Caco-2 (cell line): Measurements from ENCODE around the gene FBLN1. TPM values are rescaled to one million over a fixed set of nuclear protein-coding genes. Genes with fewer than 3 reads are reported as not detected.

Source experiments
- BruUV-seq: library from RNA; stranded (reverse); fragments of 400-500 nt; replicated peaks from 2 replicates; lab custom pipeline; 2021; lab: Mats Ljungman, UMichigan
- CTCF ChIA-PET: fragments of 300-600 bp; sonication (Branson Sonifier 250); formaldehyde crosslinking; loops from one replicate; lab custom pipeline; 2022; ENCODE audit warnings: antibody characterized with exemption; lab: Charles Lee
- POLR2A ChIA-PET: fragments of 300-600 bp; sonication (Branson Sonifier 250); formaldehyde crosslinking; loops from one replicate; lab custom pipeline; 2022; ENCODE audit warnings: antibody characterized with exemption; lab: Charles Lee
- DNase-seq, 2 experiments: peaks; one replicate each; pipeline versions ENCODE4 v3.0.0 to v3.0.0-alpha.2; 2020 to 2022
- H3K27me3 ChIP-seq: replicated peaks from 2 replicates; pipeline ENCODE4 v1.6.0; 2011; ENCODE audit warnings: low read length; ENCODE audit not compliant: control insufficient read depth, insufficient read depth
- H3K36me3 ChIP-seq: 2 replicates; pipeline ENCODE4 v1.5.1; 2011; ENCODE audit warnings: low read length; ENCODE audit not compliant: control insufficient read depth, insufficient read depth
- H3K4me1 ChIP-seq: fragments of 250-450 bp; sonication (Bioruptor Pico); 2 replicates; pipeline ENCODE4 v1.5.1; 2020; ENCODE audit warnings: mild to moderate bottlenecking
- H3K4me3 ChIP-seq: 2 replicates; pipeline ENCODE4 v1.5.1; 2011; ENCODE audit warnings: low read depth, mild to moderate bottlenecking, control low read depth, low read length
- H3K9me3 ChIP-seq: fragments of 250-450 bp; sonication (Bioruptor Pico); 2 replicates; pipeline ENCODE4 v1.5.1; 2020; ENCODE audit warnings: mild to moderate bottlenecking, moderate library complexity
- H3K27ac Mint-ChIP-seq: one replicate; pipeline ENCODE4 v1.8.0; 2022; ENCODE audit warnings: mixed read lengths; ENCODE audit not compliant: unreplicated experiment
- H3K27me3 Mint-ChIP-seq: one replicate; pipeline ENCODE4 v1.8.0; 2022; ENCODE audit warnings: mixed read lengths; ENCODE audit not compliant: insufficient read depth, unreplicated experiment
- H3K36me3 Mint-ChIP-seq: one replicate; pipeline ENCODE4 v1.8.0; 2022; ENCODE audit warnings: mild to moderate bottlenecking, mixed read lengths; ENCODE audit not compliant: insufficient read depth, unreplicated experiment
- H3K4me1 Mint-ChIP-seq: one replicate; pipeline ENCODE4 v1.8.0; 2022; ENCODE audit warnings: low read depth, mixed read lengths; ENCODE audit not compliant: unreplicated experiment
- H3K4me3 Mint-ChIP-seq: one replicate; pipeline ENCODE4 v1.8.0; 2022; ENCODE audit warnings: mild to moderate bottlenecking, moderate library complexity, mixed read lengths; ENCODE audit not compliant: unreplicated experiment
- H3K9me3 Mint-ChIP-seq: one replicate; pipeline ENCODE4 v1.8.0; 2022; ENCODE audit warnings: mixed read lengths; ENCODE audit not compliant: unreplicated experiment
- intact Hi-C: fragments of 100-400 bp; cut with micrococcal nuclease; formaldehyde crosslinking; loops from one replicate; pipeline ENCODE4 v1.10.0; 2022; ENCODE audit not compliant: unreplicated experiment
- total RNA-seq: library from RNA; stranded (reverse); gene quantifications from 2 replicates; pipeline ENCODE4 v1.2.3, GENCODE V29; 2022
- TF ChIP-seq, protein P1 (sequence below), 2 experiments: fragments of 200-600 bp in 1 of 2; IDR thresholded peaks; 1 replicate in 1 of 2; 2 replicates in 1 of 2; pipeline versions ENCODE4 v1.5.1 to v1.8.0; 2011 to 2022; ENCODE audit warnings: antibody characterized with exemption in 1 of 2, control low read depth in 1 of 2, inconsistent platforms in 1 of 2, low read depth in 1 of 2, low read length in 1 of 2, mild to moderate bottlenecking in 1 of 2, moderate library complexity in 1 of 2; ENCODE audit not compliant: insufficient read depth in 1 of 2, severe bottlenecking in 1 of 2, unreplicated experiment in 1 of 2

The FBLN1 gene
- total RNA-seq, 1 experiment from 2014 or later = 519 TPM

DNA sequence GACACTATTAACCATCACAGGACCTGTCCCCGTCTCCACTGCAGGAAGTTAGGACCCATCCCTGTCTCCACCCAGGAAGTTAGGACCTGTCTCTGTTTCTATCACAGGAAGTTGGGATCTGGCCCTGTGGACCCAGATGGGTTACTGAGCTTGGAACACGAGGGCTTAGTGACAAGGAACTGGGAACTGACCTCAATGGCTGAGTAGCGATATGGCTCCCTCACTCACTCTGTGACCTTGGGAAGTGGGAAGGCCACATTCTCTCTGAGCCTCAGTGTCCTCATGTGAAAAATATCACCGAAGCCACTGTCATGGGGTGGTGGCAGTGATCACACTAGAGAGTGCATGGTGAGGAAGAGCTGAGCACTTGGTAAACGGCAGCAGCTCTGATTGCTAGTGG, 59.4 kb downstream of the FBLN1 start:
- CTCF ChIA-PET = no interaction called here
- H3K27me3 ChIP-seq = no peaks in the 10 kb centered on the region
- peaks cover 5% of the 10 kb centered on the region; the same call in 1 of the 2 replicates for H3K36me3 ChIP-seq
- BruUV-seq = no TSS peak
- intact Hi-C loops = no loop called here
- Mint-ChIP-seq H3K27ac (no peak overlapping the region), H3K9me3 (peaks cover 20% of the 10 kb centered on the region), H3K4me3 (no peak overlapping the region), H3K27me3 (no peaks in the 10 kb centered on the region), H3K36me3 (peaks cover 83% of the 10 kb centered on the region), H3K4me1 (no peaks in the 10 kb centered on the region)
- POLR2A ChIA-PET = no interaction called here
- DNase-seq = no peak
- TF ChIP-seq, protein P1, sequence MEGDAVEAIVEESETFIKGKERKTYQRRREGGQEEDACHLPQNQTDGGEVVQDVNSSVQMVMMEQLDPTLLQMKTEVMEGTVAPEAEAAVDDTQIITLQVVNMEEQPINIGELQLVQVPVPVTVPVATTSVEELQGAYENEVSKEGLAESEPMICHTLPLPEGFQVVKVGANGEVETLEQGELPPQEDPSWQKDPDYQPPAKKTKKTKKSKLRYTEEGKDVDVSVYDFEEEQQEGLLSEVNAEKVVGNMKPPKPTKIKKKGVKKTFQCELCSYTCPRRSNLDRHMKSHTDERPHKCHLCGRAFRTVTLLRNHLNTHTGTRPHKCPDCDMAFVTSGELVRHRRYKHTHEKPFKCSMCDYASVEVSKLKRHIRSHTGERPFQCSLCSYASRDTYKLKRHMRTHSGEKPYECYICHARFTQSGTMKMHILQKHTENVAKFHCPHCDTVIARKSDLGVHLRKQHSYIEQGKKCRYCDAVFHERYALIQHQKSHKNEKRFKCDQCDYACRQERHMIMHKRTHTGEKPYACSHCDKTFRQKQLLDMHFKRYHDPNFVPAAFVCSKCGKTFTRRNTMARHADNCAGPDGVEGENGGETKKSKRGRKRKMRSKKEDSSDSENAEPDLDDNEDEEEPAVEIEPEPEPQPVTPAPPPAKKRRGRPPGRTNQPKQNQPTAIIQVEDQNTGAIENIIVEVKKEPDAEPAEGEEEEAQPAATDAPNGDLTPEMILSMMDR (IDR thresholded peaks at IDR 0.05; ENCODE audit: insufficient read depth in 1 of 2, low read depth in 1 of 2, low read length in 1 of 2, severe bottlenecking in 1 of 2, unreplicated experiment in 1 of 2) = no peak
- H3K4me3 ChIP-seq = no peak overlapping the region
- H3K4me1 ChIP-seq = no peaks in the 10 kb centered on the region
- H3K9me3 ChIP-seq = 0 out of 2 replicates have a peak, but pooled peaks cover 6% of the 10 kb centered on the region

DNA sequence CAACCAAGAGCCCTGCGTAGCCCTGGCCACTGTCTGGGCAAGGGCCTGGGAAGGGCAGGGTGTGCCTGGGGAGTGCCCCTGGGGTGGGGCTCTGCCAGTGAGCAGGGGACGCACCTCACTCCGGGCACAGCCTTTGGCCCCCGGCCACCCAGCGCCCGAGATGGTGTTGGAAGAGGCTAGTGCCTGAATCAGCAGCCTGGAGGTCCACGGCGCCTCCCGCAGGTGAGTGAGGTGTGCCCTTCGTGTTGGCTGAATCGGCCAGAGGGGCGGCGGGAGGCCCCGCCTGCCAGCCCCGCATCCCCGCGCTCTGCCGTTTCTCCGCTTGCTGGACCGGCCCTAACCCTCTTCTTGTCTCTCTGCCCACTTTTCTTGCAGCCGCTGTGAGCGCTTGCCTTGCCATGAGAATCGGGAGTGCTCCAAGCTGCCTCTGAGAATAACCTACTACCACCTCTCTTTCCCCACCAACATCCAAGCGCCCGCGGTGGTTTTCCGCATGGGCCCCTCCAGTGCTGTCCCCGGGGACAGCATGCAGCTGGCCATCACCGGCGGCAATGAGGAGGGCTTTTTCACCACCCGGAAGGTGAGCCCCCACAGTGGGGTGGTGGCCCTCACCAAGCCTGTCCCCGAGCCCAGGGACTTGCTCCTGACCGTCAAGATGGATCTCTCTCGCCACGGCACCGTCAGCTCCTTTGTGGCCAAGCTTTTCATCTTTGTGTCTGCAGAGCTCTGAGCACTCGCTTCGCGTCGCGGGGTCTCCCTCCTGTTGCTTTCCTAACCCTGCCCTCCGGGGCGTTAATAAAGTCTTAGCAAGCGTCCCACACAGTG, 60.1 kb downstream of the FBLN1 start:
- Histone ChIP-seq H3K9me3 (0 out of 2 replicates have a peak, but pooled peaks cover 6% of the 10 kb centered on the region), H3K27me3 (no peaks in the 10 kb centered on the region), H3K36me3 (peaks cover 5% of the 10 kb centered on the region; the same call in 1 of the 2 replicates), H3K4me1 (no peaks in the 10 kb centered on the region), H3K4me3 (no peak overlapping the region)
- no peaks in the 10 kb centered on the region for H3K27me3 Mint-ChIP-seq
- TF ChIP-seq, protein P1 (IDR thresholded peaks at IDR 0.05; ENCODE audit: insufficient read depth in 1 of 2, low read depth in 1 of 2, low read length in 1 of 2, severe bottlenecking in 1 of 2, unreplicated experiment in 1 of 2) = no peak
- CTCF ChIA-PET = interaction anchor here (0.6 to 0.7 kb wide), 2 partner anchors 443 to 444 kb away, joined by 3 to 4 read pairs; no protein-coding TSS in a partner anchor
- H3K4me1 Mint-ChIP-seq = no peaks in the 10 kb centered on the region
- peaks cover 14% of the 10 kb centered on the region for H3K9me3 Mint-ChIP-seq
- DNase-seq = no peak
- POLR2A ChIA-PET = no interaction called here
- peaks cover 80% of the 10 kb centered on the region for H3K36me3 Mint-ChIP-seq
- intact Hi-C loops = no loop called here
- BruUV-seq = no TSS peak
- peak overlapping the region; percentile 27 for H3K27ac Mint-ChIP-seq
- no peak overlapping the region for H3K4me3 Mint-ChIP-seq

- Mint-ChIP-seq H3K27ac (no peak overlapping the region), H3K36me3 (peaks cover 72% of the 10 kb centered on the region), H3K27me3 (no peaks in the 10 kb centered on the region), H3K4me1 (no peaks in the 10 kb centered on the region), H3K4me3 (no peak overlapping the region), H3K9me3 (peaks cover 10% of the 10 kb centered on the region)
- no TSS peak for BruUV-seq
- Histone ChIP-seq H3K27me3 (no peaks in the 10 kb centered on the region), H3K4me3 (no peak overlapping the region), H3K4me1 (no peaks in the 10 kb centered on the region), H3K9me3 (0 out of 2 replicates have a peak, but pooled peaks cover 6% of the 10 kb centered on the region), H3K36me3 (peaks cover 5% of the 10 kb centered on the region; the same call in 1 of the 2 replicates)
- TF ChIP-seq, protein P1 (IDR thresholded peaks at IDR 0.05; ENCODE audit: insufficient read depth in 1 of 2, low read depth in 1 of 2, low read length in 1 of 2, severe bottlenecking in 1 of 2, unreplicated experiment in 1 of 2) = no peak
- intact Hi-C loops = no loop called here
- no peak for DNase-seq
- CTCF ChIA-PET = interaction anchor here (0.6 to 0.7 kb wide), 2 partner anchors 442 to 443 kb away, joined by 3 to 4 read pairs; no protein-coding TSS in a partner anchor
- POLR2A ChIA-PET = no interaction called here
Measured at GRCh38 chr22:45563362-45564040, 60.8 kb downstream of the FBLN1 start.
